ENCODE measurements around the gene HPSE2.

GRCh38 chr10:98587156-98587837 is 648.4 kb downstream of the HPSE2 start:
- no peak for TF ChIP-seq SIN3A (IDR thresholded peaks at IDR 0.05; ENCODE audit: borderline replicate concordance, insufficient read depth, low read length)
- TF ChIP-seq REST (IDR thresholded peaks at IDR 0.05; ENCODE audit: insufficient read depth in 1 of 2, low read depth in 2 of 2, low read length in 2 of 2) = no peak

Measured in PFSK-1 (cell line).